ENCODE data around the gene CEP135.
"Not testable (repeated sequence)": the region's sequence is repeated elsewhere in the genome, so short reads cannot be mapped to it uniquely, and the experiment has no call there.

The CEP135 gene, protein sequence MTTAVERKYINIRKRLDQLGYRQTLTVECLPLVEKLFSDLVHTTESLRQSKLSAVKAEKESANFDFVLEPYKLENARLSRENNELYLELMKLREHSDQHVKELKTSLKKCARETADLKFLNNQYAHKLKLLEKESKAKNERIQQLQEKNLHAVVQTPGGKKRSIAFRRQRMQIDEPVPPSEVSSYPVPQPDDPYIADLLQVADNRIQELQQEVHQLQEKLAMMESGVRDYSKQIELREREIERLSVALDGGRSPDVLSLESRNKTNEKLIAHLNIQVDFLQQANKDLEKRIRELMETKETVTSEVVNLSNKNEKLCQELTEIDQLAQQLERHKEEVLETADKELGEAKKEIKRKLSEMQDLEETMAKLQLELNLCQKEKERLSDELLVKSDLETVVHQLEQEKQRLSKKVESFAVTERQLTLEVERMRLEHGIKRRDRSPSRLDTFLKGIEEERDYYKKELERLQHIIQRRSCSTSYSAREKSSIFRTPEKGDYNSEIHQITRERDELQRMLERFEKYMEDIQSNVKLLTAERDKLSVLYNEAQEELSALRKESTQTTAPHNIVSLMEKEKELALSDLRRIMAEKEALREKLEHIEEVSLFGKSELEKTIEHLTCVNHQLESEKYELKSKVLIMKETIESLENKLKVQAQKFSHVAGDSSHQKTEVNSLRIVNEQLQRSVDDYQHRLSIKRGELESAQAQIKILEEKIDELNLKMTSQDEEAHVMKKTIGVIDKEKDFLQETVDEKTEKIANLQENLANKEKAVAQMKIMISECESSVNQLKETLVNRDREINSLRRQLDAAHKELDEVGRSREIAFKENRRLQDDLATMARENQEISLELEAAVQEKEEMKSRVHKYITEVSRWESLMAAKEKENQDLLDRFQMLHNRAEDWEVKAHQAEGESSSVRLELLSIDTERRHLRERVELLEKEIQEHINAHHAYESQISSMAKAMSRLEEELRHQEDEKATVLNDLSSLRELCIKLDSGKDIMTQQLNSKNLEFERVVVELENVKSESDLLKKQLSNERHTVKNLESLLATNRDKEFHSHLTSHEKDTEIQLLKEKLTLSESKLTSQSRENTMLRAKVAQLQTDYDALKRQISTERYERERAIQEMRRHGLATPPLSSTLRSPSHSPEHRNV

DNA sequence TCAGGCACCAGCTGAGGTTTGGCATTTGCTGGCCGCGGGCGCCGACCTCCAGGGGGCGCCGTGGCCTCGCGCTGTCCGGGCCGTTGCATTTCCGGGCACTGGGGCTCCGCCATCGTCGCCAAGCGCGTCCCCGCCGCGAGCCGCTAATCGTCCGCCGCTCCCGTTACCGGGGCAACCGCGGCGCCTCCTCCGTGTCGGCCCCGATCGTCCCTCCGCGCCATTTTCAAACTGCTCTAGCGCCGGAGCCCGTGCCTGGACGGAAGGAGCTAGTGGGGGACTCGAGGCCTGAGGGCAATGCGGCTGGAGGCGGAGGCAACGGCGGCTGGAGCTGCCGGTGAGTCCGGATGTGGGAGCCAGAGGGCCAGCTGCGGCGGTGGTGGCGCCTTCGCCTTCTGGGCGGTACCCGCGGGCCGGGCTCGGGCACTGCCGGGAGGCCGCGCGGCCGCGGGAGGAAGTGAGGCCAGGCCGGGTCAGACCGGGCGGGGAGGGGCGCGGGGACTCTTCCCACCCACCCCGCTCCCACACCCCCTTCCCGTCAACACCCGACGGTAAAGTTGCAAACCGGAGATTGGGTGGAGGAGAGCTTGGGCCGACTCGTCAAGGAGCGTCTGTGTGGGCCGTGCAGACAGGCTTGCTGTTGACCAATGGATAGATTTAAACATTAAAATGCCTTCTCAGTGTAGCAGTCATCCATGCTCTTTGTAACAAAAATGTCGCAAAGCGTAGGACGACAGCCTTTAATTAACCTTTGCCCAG is at the start of gene CEP135:
TSS of gene CEP135 (plus strand) at position 220 of the 756 bp plus-strand sequence. CDS start 3,186 bp downstream, outside the sequence.
- peak; percentile 89 to 90 for DNase-seq (ENCODE audit: low read depth in 2 of 2)

DNA sequence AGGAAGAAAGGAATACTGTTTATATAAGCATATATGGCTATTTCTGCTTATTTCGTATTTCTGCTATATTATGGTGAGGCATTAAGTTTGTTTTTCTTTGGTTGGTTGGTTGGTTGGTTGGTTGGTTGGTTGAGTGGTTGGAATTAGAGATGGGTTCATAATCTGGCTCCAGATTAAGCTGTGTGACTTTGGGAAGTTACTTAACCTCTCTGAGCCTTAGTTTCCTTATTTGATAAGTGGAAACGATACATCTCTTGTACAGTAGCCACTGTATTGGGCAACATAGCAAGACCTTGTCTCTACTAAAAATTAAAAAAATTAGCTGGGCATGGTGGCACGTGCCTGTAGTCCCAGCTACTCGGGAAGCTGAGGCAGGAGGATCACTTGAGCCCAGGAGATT is 46.1 kb upstream of the CEP135 start:
- no peak for DNase-seq (ENCODE audit: low read depth in 2 of 2)

DNA sequence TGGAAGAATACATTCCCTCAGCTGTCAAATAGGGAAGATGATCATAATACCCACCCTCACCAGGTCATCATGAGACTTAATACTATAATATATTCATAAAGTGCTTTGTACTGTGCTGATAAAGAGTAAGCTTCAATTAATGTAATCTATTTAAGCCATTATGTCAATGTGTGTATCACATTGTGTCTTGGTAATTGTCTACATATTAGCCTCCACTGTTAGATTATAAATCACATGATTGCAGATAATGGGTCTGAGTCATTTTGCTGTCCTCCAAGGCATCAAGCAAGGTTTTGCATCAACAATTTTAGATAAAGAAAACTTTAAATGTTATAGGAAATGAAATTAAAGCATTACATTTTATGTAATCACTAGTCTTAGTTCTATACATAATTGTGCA is 45.2 kb upstream of the CEP135 start:
- no peak for DNase-seq (ENCODE audit: low read depth in 2 of 2)

DNA sequence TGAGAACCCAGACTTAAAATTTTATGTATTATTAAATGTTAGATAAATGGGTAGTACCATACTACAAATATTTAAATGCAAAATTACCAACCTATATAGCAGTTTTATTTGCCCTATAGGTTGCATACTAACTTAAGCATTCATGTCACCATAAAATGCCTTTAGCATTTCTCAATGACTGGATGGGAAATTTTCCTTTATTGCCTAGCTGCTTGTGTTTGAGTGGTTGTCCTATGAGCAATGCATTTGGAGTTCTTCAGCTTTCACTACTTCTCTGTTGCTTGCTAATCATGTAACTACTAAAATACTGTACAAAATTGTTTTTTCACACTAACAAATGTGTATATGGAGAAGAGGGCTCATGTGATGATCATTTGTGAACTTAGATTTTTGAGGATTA is 44.2 kb upstream of the CEP135 start:
- DNase-seq (ENCODE audit: low read depth in 2 of 2) = no peak

DNA sequence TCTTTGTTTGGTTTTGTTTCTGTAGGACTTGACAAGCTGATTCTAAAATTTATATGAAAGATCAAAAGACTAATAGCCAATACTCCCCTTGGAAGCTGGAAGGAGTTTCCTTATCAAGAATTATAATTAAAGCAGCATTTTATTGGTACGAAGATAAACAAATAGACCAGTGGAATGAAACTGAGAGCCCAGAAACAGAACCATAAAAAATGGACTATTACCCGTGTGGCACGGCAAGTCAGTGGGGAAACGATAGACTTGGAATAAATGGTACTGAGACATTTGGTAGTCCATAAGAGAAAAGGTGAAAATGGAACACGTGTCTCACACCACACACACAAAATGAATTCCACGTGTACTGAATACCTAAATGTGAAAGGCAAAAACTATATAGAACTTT is 42.4 kb upstream of the CEP135 start:
- DNase-seq (ENCODE audit: low read depth in 2 of 2) = no peak

DNA sequence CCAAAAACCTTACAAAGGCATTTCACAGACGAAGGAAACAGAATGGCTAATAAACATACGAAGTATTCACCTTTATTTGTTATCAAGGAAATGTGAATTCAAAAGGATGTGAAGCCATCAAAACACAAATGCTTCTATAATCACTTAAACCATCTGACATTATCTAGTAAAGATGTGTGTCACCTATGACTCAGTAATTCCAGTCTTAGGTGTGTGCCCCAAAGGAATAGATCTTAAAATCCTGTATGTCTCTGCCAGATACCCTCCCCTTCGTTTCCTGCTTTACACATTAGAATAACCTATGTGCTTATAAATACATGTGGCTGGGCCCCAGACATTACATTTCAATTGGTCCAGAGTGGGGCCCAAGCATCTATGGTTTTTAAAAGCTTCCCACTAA is 41.8 kb upstream of the CEP135 start:
- no peak for DNase-seq (ENCODE audit: low read depth in 2 of 2)

DNA sequence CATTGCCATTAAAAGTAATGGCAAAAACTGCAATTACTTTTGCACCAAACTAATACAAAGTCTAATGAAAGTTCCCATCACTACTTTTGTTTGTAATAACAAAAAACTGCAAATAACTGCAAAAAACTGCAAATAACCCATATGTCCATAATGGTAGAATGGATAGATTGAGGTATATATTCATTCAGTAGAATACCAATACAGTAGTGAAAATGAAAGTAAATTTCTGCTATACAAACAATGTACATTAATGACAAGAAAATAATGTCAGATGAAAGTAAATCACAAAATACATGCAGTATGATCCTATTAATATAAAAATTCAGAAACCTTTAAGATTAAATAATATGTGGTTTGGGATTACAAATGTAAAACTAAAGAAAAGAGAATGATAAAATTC is 41.3 kb upstream of the CEP135 start:
- no peak for DNase-seq (ENCODE audit: low read depth in 2 of 2)

DNA sequence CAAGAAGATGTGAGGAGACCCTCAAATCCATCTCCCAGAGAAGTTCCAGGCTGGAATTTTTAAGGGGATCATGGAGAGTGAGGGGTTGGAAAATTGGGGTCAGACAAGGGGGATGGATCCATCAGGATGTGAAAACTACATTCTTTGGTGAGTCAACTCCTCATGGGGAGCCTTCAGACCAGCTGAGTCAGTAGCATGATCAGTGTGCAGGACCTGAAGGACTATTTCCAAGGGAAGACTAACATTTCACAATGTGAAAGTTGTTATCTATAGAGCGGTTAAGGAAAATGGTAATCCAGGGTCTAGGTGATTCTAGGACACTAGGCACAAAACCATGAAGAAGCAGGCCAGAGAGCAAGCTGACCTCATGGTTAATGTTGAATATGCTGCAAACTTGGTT is 38.6 kb upstream of the CEP135 start:
- DNase-seq (ENCODE audit: low read depth in 2 of 2) = no peak

DNA sequence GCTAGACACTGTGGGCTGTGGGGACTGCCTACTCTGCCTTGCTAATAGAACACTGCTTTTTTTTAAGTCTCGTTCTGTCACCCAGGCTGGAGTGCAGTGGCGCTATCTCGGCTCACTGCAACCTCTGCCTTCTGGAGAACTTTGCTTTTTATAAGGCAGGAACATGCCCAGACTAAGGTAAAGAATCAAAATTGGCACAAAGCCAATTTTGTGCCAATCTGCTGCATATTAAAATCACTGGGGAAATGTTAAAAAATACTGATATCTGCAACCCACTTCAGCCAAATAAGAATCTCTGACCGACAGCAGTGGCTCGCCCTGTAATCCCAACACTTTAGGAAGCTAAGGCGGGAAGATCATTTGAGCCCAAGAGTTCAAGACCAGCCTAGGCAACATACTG is 36.5 kb upstream of the CEP135 start:
- no peak for DNase-seq (ENCODE audit: low read depth in 2 of 2)

DNA sequence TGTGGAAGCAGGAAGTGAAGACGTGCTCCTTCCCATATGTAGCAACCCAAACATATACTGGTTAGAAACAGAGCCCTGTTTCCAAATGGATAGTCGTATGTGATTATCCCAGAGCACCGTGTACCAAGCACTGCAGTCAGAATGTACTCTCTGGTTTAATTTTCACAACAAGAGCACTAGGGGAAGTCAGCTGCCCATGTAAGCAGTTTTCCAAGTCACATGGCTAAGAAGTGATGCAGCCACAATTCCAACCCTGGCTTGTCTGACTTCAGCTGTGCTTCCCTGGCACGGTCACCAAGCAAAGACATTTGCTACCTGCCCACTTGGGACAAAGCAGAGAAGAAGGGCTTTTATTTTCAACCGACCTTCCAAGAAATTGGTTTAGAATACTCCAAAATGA is 28.2 kb upstream of the CEP135 start:
- no peak for DNase-seq (ENCODE audit: low read depth in 2 of 2)

DNA sequence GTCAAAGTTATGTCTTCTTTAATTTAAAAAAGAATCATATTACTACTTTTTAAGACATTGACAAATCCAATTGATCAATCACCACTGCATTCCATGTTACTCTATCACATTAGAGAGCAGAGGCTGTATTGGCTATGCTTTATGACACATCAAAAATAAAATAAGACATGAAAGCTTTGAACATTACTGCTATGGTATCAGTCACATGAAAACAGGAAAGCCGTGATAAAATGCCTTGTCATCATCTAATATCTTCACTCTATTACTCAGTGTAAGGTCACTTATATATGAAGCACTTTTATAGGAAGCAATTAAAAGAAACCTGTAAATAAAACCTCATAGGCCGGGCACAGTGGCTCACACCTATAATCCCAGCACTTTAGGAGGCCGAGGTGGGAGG is 27.7 kb upstream of the CEP135 start:
- DNase-seq (ENCODE audit: low read depth in 2 of 2) = no peak

DNA sequence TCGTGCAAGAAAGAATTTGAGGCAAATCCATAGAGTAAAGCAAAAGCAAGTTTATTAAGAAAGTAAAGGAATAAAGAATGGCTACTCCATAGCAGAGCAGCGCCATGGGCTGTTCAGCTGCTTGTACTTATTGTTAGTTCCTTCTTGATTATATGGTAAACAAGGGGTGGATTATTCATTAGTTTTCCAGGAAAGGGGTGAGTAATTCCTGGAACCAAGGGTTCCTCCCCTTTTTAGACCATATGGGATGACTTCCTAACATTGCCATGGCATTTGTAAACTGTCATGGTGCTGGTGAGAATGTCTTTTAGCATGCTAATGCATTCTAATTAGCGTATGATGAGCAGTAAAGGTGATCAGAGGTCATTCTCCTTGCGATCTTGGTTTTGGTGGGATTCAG is 23.5 kb upstream of the CEP135 start:
- no peak for DNase-seq (ENCODE audit: low read depth in 2 of 2)

DNA sequence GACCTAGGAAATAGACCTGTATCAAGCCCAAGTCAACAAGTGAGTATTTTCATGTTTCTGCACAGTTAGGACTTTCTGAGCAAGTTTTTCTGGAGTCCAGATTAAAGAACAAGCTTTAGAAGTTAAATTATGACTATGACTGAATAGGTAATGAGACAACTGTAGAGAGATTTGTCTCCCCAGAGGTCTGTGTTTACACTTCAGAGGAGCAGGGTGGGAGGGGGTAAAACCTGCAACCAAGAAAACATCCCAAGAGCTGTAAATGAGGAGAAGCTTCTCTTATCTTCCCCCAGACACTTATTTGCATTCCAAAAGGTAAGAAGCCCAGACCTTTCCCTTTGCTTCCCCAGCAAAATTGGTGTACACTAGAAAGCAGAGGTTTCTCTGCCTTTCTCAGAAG is 22.1 kb upstream of the CEP135 start:
- DNase-seq (ENCODE audit: low read depth in 2 of 2) = no peak

DNA sequence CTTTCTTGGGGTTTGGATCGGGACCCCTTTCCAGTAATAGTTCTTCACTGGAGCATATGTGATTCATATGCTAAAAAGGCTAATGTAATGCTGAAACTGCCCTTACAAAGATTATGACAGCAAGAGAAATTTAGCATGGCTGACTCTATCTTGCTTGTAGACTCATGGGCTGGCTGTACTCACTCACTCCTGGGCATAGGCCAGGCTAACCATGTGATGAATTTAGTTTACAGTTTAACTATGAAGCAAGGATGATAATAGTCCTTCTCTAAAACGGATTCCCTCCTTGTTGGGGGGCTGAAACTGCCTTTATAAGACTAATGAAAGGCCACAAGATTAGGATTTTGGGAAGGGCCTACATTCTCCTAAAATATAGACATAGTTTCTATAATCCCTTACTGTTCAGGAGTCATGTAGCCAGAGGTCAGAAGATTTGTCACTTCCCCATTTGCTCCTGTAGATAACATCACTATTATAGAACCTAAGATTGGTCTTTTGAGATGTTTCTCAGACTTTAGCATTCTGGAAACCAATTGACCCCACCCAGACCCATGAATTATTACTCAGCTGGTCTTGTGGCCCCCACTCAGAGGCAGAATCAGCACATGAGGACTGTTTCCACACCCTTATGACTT is 20.8 kb upstream of the CEP135 start:
- DNase-seq (ENCODE audit: low read depth in 2 of 2) = no peak

DNA sequence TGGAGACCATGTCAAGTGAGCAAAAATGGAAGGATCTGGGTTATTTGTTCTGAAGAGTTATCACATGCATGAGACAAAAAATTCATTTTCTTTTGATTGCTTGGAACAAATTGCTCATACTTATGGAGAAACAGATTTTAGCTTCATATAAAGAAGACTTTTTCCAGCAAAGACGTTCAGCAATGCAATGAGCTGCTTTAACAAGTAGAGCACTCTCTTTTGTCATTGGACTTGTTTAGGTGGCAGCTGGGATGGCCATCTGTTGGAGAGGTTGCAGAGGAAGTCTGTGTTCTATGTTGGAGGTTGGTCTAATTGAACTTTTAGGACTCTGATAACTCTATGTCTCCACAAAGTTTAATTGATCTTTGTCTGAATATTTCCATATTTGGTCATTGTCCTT is 19.9 kb upstream of the CEP135 start:
- DNase-seq (ENCODE audit: low read depth in 2 of 2) = no peak

DNA sequence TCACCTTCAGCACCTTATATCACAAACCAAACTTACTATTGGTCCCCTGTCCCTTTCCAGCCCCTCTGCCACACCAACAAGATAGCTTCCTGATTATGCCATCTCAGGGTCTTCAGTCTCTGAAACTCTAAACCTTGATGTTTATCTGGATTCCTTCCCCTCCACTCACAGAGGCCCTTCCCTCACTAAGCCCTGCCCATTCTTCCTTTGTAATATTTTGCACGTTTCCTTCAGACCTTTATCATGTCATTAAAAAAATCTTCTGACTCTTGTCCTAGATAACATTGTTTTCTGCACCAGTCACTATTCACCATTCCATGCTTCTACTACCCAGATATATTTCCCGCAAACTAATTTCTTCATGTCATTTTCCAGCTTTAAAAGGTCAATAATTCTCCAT is 17.7 kb upstream of the CEP135 start:
- DNase-seq (ENCODE audit: low read depth in 2 of 2) = no peak

DNA sequence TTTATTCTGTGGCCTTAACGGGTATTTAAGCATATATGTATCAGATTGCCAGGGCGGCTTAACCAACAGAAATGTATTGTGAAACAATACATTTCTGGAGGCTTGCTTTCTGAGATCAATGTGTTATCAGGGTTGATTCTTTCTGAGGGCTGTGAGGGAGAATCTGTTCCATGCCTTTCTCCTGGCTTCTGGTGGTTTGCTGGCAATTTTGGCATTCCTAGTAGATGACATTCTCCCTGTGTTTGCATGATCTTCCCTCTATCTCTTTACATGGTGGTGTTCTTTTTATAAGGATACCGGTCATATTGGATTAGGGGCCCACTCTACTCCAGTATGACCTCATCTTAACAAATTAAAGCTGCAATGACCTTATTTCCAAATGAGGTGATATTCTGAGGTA is 16.9 kb upstream of the CEP135 start:
- no peak for DNase-seq (ENCODE audit: low read depth in 2 of 2)

DNA sequence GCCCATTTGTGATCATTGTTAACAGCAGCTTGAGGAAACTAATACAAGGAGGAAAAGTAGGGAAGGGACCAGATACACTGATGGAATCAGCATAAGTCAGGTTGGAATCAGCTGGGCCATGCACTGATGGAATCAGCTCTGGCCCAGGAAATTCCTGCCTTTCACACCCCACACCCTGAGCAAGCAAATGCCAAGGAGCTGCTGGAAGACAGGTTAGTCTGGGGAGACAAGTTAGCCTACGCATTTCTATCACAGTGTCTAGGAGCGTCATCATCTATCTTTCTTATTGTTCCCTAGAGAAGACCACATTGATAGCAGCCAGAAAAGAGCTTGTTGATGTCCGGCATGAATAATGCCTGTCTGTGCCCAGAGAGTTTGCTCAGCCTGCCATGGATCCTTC is 16.2 kb upstream of the CEP135 start:
- DNase-seq (ENCODE audit: low read depth in 2 of 2) = no peak

DNA sequence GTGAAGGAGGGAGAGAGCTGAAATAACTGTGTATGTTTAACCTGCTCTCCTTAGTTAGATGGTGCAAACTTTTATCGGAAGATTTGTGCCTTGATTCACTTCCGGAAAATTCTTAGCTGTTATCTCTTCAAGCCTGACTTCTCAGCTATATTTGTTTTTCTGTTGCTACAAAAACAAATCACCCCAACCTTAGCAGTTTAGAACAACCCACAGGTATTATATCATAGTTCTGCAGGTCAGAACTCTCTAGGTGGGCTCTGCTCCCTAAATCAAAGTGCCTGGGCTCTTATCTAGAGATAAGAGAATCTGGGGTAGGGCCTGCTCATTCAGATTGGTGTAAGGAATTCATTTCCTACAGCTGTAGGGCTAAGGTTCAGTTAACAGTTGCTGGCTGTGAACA is 15.1 kb upstream of the CEP135 start:
- DNase-seq (ENCODE audit: low read depth in 2 of 2) = no peak

DNA sequence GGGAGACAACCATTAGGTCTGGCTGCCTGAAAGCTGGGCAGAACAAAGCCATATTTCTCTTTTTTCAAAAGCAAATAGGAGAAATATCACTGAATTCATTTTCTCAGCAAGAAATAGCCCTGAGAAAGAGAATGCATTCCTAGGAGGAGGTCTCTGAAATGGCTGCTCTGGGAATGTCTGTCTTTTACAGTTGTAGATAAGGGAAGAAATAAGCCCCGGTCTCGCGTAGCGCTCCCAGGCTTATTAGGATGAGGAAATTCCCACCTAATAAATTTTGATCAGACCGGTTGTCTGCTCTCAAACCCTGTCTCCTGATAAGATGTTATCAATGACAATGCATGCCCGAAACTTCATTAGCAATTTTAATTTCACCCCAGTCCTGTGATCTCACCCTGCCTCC is 12.8 kb upstream of the CEP135 start:
- DNase-seq (ENCODE audit: low read depth in 2 of 2) = not testable (repeated sequence)

DNA sequence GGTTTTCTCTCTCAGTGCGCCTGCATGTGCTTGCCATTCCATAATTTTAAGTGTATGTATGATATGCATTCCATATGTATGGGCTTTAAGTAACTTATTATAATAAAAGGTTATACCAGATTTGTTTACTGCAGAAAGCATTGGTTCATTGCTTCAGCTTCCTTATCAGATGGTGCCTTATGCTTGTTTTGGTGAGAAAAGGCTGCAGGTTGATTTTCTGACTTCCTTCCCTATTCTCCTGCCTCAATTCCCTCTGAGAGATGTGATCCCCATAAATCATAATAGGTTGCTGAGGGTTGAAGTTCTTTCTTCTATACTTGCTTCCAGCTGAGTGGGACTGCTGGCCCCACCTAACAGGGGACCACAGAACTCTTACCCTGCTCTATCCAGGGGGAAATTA is 10.3 kb upstream of the CEP135 start:
- DNase-seq (ENCODE audit: low read depth in 2 of 2) = no peak
